Tibial nerve (tissue), 3 donors: ENCODE data around the gene RND2.

Experiments used
- POLR2A ChIP-seq, 2 donors: fragments of 450-650 bp; IDR thresholded peaks; one replicate each; pipeline ENCODE4 v1.6.1; 2017; ENCODE audit warnings: antibody characterized with exemption in 2 of 2, mild to moderate bottlenecking in 2 of 2, moderate library complexity in 2 of 2
- TF ChIP-seq, protein P1 (sequence below), 5 experiments: fragments of 200-600 bp in 3 of 5; fragments of 450-650 bp in 2 of 5; sonication (generic) in 3 of 5; IDR thresholded peaks; one replicate each; pipeline ENCODE4 v1.5.1; 2016 to 2019; ENCODE audit warnings: antibody characterized with exemption in 5 of 5, mild to moderate bottlenecking in 3 of 5, moderate library complexity in 2 of 5

DNA sequence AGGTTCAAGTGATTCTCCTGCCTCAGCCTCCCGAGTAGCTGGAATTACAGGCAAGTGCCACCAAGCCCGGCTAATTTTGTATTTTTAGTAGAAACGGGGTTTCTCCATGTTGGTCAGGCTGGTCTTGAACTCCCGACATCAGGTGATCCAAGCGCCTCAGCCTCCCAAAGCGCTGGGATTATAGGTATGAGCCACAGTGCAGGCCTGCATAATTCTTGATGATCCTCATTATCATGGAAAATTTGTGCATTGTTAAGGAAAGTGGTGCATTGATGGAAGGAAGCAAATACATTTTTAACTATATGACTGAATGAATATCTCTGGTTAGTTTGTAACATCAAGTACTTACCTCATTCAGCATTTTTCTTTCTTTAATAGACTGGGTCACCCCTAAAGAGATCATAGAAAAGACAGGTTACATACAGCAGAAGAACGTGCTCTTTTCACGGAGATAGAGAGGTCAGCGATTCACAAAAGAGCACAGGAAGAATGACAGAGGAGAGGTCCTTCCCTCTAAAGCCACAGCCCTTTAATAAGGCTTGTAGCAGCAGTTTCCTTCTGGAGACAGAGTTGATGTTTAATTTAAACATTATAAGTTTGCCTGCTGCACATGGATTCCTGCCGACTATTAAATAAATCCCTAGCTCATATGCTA is 38.1 kb downstream of the RND2 start:
- TF ChIP-seq, protein P1, sequence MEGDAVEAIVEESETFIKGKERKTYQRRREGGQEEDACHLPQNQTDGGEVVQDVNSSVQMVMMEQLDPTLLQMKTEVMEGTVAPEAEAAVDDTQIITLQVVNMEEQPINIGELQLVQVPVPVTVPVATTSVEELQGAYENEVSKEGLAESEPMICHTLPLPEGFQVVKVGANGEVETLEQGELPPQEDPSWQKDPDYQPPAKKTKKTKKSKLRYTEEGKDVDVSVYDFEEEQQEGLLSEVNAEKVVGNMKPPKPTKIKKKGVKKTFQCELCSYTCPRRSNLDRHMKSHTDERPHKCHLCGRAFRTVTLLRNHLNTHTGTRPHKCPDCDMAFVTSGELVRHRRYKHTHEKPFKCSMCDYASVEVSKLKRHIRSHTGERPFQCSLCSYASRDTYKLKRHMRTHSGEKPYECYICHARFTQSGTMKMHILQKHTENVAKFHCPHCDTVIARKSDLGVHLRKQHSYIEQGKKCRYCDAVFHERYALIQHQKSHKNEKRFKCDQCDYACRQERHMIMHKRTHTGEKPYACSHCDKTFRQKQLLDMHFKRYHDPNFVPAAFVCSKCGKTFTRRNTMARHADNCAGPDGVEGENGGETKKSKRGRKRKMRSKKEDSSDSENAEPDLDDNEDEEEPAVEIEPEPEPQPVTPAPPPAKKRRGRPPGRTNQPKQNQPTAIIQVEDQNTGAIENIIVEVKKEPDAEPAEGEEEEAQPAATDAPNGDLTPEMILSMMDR (IDR thresholded peaks at IDR 0.05): no peak
- no peak for TF ChIP-seq POLR2A (IDR thresholded peaks at IDR 0.05)
